ENCODE data around the gene MMGT1.

The MMGT1 gene

DNA sequence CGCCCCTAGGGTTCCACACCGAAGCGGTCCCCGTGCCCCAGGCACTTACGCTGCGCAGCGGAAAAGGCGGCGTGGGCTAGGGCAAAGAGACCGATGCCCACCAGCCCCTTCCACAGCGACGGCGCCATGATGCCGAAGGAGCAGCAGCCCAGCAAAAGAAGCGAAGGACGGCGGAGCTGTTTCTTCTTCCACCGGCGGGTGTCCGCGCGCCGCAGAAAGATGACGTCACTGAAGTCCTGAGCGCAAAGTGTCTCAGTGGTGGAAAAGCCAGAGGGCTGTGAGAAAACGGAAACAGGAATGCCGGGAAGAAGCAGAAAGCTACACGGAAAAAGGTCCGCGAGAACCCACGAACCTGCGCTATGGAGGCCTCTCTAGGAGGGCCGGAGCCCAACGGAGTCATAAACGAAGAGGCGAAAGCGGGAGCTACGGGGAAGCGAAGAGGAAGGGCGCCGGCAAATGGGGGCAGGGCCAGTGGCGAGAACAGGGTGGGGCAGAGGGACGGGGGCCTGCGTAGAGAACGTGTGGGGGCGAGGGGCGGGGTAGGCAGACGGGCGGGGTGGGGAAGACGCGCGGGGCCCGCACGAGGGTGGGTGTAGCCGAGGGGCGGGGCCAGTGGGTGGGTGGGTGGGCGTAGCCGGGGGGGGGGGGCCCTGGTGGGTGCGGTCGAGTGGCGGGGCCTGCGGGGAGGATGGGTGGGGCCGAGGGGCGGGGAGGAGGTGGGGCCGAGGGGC is at the start of gene MMGT1:
Gene MMGT1 (minus strand): TSS at position 441 of the 731 bp plus-strand sequence. CDS start 313 bp downstream, at position 128.
- peak; percentile 91 for DNase-seq

DNA sequence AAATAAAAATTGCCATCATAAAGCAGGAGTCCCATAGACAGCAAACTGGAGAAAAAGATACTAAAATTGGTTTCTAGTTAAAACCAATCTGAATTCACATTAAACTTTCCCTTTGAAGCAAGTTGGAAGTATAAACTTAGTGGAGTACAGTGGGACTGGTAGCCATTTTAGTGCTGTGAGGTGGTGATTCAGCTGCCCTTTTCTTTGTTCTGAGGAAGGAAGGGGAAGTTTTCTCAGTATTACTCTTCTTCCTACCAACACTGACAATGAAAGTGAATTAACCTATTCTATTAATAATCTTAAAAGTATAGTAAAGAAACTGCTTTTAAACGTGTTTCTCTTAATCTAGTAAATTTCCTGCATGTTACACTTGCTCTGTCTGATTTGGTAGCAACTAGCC is 48.1 kb upstream of the MMGT1 start:
- DNase-seq: no peak

DNA sequence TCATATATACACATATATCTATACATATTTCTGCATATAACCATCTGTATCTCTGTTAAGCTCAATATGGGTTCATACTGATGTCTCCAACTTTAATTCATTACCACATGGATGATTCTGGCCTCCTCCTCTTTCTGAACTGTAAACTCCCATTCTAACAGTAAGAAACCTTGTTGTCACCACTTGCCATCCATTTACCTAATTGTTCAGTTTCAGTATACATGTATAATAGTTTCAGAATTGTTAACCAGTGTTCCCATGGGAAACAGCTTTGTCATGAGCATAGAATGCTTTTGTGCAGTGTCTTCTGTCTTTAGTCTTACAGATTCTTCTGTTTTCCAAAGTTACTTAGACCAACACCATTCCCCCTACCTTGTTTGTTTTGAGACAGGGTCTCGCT is 47.4 kb upstream of the MMGT1 start:
- DNase-seq: no peak

DNA sequence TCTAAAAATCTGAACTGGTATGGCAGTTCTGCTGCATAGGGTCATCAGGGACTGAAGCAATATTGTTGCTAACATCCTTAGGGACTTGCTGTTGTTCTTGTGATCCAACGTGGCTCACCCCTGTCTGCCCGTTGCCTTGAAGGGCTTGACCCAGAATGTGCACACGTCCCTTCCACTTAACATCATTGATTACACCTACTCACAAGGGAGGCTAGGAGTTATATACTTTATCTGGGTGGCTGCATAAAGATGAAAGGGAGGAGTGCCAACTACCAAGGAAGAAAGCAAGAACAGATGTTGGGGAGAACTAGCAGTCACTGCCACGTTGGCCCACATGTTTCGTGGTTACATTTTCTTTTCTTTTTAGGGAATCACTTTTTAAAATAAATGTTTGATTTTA is 45.4 kb upstream of the MMGT1 start:
- DNase-seq: no peak

DNA sequence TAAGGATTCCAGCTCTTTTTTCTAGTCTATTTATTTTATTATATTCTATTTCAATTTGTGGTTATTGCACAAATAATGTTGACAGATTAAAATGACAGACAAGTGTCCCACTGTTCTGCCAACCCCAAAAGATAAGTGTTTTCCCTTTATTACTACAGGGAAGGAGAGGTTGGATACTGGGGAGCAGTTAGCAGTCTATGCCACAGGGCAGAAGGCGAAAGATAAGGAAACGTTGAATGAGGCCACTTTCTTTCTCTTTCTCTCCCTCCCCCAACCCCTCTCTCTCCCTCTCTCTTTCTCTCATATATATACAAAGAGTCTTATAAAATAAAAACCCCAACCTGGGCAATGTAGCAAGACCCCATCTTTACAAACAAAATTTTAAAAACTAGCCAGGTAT is 43.1 kb upstream of the MMGT1 start:
- DNase-seq: no peak

DNA sequence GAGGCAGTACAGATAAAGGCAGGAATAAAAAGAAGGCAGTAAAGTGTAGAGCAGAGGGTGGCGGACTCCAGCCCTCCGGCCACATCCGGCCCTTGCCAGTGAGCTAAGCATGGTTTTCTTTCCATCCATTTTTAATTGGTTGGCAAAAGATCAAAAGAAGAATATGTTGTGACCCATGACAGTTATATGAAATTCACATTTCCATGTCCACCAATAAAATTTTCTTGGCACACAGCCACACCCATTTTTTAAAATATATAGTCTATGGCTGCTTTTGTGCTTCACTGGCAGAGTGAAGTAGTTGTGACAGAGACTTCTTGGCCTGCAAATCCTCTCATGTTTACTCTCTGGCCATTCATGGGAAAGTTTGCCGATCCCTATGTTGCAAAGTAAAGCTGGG is 41.2 kb upstream of the MMGT1 start:
- no peak for DNase-seq

DNA sequence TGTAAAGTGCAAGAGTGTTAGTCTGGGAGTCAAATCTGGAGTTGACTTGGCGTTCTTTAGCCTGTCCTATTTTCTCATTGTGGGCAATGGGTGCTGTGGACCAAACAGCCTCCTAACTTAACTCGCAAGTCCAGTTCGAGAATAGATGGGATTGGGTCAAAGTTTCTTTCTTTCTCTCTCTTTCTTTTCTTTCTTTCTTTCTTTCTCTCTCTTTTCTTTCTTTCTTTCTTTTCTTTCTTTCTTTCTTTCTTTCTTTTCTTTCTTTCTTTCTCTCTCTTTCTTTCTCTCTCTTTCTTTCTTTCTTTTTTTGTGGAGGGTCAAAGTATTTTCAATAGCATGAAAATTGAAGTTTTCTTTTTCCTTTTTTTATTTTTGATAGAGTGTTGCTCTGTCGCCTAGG is 14.5 kb upstream of the MMGT1 start:
- DNase-seq: no peak

DNA sequence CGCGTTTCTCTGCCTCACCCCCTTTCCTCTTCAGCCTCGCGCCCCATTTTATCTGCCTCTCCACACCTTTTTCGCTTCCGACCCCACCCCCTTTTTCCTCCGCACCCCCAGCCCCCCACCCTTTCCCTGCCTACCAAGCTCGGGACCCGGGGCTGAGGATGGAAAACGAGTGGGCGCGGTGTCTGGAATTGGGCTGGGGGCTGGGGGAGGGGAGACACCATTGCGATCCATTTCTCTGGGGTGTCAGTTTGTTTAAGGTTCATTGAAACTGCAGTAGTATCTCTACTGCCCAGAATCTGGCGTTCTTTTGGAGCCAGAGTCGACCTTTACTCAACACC is 12.2 kb upstream of the MMGT1 start:
- DNase-seq: peak; percentile 42

DNA sequence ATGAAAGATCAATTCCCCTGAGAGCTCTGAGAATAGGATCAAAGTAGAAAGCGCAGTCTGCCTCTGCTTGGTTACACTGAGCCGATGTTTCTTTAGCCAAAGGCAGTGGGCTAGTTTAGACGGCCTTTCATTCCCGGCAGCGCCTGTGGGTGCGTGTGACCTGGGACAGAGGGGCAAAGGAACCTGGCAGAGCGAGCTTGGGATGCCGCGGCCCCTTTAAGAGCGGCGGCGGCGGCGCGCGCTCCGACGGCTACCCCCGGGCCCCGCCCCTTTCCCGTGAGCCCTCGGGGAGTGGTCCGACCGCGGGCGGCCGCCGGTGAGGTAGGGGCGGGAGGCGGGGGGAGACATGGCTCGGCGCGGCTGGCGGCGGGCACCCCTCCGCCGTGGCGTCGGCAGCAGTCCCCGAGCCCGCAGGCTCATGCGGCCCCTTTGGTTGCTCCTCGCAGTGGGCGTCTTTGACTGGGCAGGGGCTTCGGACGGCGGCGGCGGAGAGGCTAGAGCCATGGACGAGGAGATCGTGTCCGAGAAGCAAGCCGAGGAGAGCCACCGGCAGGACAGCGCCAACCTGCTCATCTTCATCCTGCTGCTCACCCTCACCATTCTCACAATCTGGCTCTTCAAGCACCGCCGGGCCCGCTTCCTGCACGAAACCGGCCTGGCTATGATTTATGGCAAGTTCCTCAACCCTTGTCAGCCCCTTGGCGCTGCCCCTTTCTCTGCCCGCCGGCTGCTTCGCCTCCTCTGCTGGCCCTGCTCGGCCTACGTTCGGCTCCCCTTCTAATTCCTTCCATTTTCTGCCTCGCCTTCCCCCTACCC is 11.6 kb upstream of the MMGT1 start, which contains the start of gene SLC9A6:
Gene SLC9A6 (plus strand): TSS at position 279 of the 816 bp plus-strand sequence. CDS start 224 bp downstream, at position 503.
- DNase-seq: peak; percentile 75

DNA sequence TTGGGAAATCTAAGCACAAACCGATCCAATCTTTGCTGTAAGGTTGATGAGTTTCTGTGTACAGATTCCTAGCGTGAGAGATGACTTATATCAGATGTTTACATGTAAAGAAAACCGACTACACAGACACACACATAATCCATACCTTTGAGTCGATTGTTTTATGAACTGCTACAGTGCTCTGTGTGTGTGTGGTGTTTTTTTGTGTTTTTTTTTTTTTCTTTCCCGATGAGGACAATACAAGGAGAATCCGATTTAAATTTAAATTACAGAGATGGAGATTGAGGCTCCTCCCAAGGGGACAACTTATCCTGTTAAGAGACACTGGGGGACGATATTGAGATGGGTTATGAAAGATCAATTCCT is 11.0 kb upstream of the MMGT1 start:
- DNase-seq: no peak

DNA sequence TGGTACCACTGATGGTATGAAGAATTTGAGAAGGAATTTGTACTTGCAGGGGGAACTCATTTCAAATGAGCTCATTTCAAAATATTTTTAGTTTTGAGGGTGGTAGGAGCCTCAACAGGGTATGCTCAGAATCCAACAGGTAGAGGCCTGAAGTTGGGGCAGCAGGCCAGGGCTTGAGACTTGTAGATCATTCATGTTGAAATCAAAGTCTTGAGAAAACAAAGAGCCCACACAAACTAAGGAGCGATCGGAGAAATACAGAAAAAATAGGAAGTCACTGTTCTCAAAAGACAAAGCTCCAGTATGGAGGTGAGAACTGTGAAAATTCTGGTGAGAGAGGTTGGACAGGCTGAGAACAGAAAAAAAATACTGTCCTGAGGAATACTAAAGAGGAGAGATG is 10.5 kb upstream of the MMGT1 start:
- DNase-seq: no peak

DNA sequence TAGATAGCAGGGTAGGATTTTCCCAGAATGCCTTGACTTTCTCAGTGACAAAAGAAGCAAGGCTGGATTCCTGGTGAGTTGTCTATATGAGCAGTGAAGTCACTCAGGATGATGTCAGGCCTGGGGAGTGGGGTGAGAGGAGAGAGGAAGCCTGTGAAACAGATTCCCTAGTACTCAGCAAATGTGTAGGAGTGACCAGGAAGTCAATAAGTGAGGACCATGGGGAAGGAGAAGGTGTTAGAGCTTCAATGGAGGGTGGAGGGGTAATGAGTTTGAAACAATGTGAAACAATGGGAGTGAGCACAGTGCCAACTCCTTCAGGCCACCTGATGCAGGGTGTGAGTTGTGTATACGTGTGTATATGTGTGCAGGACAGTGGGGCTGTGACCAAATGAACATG is 9.1 kb upstream of the MMGT1 start:
- DNase-seq: no peak

DNA sequence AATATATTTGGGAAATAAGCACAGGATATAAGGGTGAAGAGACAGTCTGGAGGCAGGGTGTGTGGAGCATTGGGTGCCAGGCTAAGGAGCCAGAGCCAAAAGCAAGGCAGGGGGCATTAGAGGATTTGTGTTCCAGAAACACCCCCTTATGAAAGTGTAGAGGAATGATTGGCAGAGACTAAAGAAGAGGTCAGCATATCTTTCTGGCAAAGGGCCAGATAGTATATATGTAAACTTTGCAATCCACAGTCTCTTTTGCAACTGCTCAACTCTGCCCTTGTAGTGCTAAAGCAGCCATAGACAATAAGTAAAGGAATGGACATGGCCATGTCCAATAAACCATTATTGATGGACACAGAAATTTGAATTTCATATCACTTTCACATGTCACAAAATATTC is 7.9 kb upstream of the MMGT1 start:
- DNase-seq: no peak

DNA sequence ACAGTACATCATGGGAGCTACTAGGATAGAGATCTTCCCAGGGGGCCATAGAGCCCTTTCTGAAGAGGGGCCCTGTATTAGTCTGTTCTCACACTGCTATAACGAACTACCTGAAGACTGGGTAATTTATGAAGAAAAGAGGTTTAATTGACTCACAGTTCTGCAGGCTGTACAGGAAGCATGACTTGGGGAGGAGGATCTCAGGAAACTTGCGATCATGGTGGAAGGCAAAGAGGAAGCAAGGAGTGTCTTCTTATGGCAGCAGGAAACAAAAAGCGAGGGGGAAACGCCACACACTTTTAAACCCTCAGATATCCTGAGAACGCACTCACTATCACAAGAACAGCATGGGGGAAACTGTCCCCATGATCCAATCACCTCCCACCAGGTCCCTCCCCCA is 7.2 kb upstream of the MMGT1 start:
- DNase-seq: no peak

DNA sequence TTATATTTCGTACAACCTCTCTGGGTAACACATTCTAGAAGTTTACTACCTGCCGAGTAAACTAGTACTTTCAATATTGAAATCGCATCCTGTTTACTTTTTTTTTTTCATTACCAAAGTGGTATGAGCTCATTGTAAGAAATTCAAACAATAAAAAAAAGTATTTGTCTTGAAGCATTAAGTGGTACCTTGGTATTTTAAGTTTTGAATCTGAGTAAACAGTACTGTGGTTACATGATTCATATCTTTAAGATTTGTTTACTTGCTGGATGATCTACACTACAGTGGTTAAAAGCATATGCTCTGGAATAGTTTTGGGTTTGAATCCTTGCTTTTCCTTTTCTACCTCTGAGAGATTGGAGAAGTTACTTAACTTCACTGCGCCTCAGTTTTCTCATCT is 3.8 kb upstream of the MMGT1 start:
- no peak for DNase-seq

DNA sequence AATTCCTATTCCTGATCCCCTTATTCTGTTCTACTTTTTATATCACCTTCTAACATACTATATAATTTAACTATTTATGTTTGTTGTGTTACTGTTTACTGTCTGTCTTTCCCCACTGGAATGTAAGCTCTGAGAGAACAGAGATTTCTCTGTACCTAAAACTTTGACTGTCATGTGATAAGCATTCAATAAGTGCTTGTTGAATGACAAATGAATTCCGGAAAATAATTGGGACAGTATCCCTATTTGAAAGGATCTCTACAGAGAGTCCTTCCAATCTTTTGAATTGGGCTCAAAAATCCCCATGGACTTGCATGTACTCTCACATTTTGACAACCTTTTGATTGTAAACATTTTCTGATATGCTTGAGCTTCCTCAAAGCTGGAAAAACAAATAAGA is 1.6 kb upstream of the MMGT1 start:
- DNase-seq: no peak

DNA sequence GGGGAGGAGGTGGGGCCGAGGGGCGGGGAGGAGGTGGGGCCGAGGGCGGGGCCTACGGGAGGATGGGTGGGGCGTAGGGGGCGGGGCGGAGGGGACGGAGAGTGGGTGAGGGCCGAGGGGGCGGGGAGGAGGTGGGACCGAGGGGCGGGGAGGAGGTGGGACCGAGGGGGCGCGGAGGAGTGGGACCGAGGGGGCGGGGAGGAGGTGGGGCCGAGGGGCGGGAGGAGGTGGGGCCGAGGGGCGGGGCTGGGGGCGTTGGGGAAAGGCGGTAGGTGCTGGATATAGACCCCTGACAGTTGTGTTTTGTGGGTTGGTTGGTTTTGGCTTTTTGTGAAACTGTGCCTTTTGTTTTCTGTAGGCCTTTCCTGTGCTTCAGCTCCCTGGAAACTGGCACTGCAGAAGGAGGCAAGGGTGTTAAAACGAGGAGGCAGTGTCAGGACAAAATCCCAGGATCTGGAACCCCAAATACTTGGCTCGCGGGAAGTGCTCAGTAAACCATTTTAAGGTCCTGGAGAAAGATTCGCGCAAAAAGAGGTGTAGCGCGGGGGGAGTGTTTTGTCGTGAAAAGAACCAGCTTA is 580 bp upstream of the MMGT1 start:
- DNase-seq: no peak

DNA sequence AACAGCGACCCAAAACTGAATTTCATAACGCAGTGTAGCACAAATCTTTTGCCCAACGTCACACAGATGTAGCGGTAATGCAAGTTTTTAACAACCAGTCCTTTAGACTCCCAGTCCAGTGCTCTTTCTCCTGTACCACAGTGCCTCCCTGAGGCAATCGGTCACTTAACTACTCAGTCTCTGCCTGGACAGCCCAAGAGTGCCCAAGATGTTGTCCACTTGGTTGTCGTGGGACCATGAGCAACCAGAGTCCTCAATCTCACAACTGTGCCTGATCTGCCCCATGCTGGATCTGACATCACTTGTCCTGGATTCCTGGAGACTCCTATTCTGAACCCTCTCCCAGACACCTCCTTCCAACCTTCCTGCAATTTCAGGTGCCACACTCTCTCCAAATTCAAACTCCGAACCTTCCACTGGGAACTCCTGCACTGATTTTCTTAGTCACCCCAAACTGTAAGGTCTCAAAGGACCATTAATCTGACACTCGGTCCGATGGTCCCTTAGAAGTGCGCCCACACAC is 702 bp downstream of the MMGT1 start:
- DNase-seq: peak; percentile 43

DNA sequence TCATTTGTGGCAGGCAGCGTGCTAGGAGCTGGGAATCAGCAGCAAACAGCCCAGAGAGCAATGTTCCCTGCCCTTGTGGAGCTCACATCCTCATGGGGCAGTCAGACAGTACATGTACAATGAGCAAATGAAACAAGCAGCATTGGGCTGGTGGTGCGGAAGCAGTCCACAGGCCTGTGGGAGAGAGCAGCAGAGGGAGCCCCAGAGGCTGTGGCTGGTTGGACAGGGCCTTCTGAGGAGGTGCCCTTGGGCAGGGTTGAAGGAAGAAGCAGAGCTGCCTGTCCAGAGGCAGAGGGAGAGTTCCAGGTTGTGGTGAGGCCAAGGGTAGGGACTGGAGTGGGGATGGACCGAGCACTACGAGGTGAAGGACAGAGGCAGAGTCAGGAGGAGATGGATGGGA is 22.5 kb downstream of the MMGT1 start:
- no peak for DNase-seq

DNA sequence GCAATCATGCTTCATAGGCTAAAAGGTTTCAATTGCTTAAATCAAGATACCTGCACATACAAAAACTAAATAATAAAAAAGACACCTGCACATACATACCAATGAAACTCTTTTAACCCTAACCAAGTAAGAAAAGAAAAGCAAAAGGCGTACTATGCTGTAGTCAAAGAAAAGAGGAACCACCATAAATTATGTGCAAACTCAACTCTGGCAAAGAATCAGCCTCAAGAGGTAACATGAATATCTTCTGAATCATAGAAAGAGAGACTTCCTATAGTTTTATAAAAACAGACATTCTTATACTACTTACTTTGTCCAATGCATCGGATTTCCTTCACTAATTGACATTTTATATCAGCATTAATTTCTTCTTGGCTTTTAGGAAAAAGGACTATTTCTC is 29.3 kb downstream of the MMGT1 start:
- no peak for DNase-seq

DNA sequence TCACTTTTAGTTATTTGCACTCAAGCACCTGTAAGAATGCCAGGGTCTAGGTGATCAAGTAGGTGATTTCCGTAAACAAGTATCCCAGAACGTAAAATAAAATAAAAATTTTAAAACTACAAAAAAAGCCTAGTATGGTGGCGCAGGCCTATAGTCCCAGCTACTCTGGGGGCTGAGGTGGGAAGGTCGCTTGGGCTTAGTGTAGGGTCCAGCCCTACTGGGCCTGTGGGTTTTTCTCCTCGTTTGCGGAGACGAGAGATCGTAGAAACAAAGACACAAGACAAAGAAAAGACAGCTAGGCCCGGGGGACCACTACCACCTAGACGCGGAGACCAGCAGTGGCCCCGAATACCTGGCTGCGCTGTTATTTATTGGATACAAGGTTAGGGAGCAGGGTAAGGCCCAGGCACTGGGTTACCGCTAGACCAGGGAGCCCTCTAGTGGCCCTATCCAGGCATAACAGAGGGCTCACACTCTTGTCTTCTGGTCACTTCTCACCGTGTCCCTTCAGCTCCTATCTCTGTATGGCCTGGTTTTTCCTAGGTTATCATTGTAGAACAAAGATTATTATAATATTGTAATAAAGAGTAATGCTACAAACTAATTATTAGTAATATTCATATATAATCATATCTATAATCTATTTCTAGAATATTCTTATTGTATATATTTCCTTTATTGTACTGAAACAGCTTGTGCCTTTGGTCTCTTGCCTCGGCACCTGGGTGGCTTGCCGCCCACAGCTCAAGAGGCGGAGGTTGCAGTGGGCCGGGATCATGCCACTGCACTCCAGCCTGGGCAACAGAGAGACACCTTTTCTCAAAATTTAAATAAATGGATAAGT is 41.9 kb downstream of the MMGT1 start:
- no peak for DNase-seq

DNA sequence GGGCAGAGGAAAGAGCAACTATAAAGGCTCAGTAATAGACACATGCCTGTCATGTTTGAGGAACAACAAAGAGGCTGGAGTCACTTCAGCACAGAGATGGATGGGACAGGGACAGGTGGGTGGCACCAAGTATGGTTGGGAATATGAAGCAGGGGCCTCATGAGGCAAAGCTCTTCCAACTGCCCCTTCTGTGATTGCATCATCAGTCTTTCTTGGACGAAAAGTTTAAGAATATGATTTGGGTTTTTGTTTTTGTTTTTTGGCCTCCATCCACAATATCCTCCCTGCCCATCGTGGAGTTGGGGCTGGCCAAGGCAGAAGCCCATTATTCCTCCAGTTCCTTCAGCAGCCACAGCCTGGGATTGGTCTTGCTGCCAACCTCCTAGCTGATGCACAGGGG is 45.9 kb downstream of the MMGT1 start:
- no peak for DNase-seq

DNA sequence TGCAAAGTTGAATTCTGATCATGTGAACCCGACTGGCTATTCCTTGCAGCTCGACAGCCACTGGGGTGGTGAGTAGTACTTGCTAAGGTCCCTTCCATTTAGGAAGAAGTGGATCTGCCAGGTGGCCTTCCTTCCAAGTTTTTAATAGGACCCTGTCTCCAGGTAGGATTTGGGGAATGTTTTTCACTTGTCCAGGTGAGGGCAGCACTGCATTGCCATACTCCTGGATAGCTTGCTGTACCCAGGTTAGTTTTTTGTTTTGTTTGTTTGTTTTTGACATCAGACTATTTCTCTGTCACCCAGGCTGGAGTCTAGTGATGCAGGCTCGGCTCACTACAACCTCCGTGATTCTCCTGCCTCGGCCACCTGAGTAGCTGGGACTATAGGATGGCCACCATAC is 50.4 kb downstream of the MMGT1 start:
- no peak for DNase-seq
